ENCODE results near the gene SLC6A6. TPM values are rescaled to one million over a fixed set of nuclear protein-coding genes. Genes with fewer than 3 reads are reported as not detected.

SLC6A6 gene
- total and polyA plus RNA-seq, 7 donors: 10.3 to 104 (median 36.2) TPM

GRCh38 chr3:14431452-14431916 lies 29.1 kb downstream of the SLC6A6 start:
- ATAC-seq (no peak), DNase-seq (no peak)
- Histone ChIP-seq H3K9me3 (no peaks in the 10 kb centered on the region), H3K27me3 (ENCODE audit: insufficient read depth in 3 of 3, low read length in 2 of 3) (no peaks in the 10 kb centered on the region), H3K4me1 (peaks cover 81% of the 10 kb centered on the region), H3K27ac (peak overlapping the region; percentile 86), H3K4me3 (no peak overlapping the region), H3K36me3 (ENCODE audit: insufficient read depth in 1 of 2, low read depth in 1 of 2) (no peaks in the 10 kb centered on the region)
- whole genome bisulfite sequencing, 3 donors: 72 to 83% (median 79%) methylated on average over 10 of the region's 10 CpGs
- TF ChIP-seq CTCF (IDR thresholded peaks at IDR 0.05): no peak
- intact Hi-C loops (cut with DNase I): no loop called here

GRCh38 chr3:14431917-14432834 lies 29.8 kb downstream of the SLC6A6 start:
- intact Hi-C loops (cut with DNase I): loop anchor here in 1 of 2 donors (2.0 kb wide), 2 partner anchors 21 to 29 kb away; partner anchors contain the start of gene SLC6A6
- no peak for TF ChIP-seq CTCF (IDR thresholded peaks at IDR 0.05)
- H3K36me3 ChIP-seq (ENCODE audit: insufficient read depth in 1 of 2, low read depth in 1 of 2): no peaks in the 10 kb centered on the region
- H3K27ac ChIP-seq: peak overlapping the region; percentile 86
- H3K27me3 ChIP-seq (ENCODE audit: insufficient read depth in 3 of 3, low read length in 2 of 3): no peaks in the 10 kb centered on the region
- H3K4me1 ChIP-seq: peaks cover 84% of the 10 kb centered on the region
- no peak overlapping the region for H3K4me3 ChIP-seq
- no peaks in the 10 kb centered on the region for H3K9me3 ChIP-seq
- DNase-seq: peak; percentile 89 to 94
- 40 to 52% (median 41%) methylated on average over 14 of the region's 14 CpGs for WGBS, 3 donors
- peak; percentile 71 to 83 (median 78) for ATAC-seq

- peak overlapping the region; percentile 86 for H3K27ac ChIP-seq
- 87 to 92% (median 92%) methylated on average over 7 to 8 of the region's 8 CpGs for WGBS, 3 donors
- DNase-seq: no peak
These were observed 30.7 kb downstream of the SLC6A6 start for GRCh38 chr3:14433106-14433505.

GRCh38 chr3:14434126-14434497 lies 31.7 kb downstream of the SLC6A6 start:
- H3K27me3 ChIP-seq (ENCODE audit: insufficient read depth in 3 of 3, low read length in 2 of 3): no peaks in the 10 kb centered on the region
- peak overlapping the region; percentile 86 for H3K27ac ChIP-seq
- ATAC-seq (peak in 3 of 4 donors; percentile 12 to 41 (median 34)), DNase-seq (peak; percentile 68 to 77)
- H3K4me1 ChIP-seq: peaks cover 79% of the 10 kb centered on the region
- H3K4me3 ChIP-seq: no peak overlapping the region
- intact Hi-C loops (cut with DNase I): loop anchor here in 1 of 2 donors (2.0 kb wide), 2 partner anchors 61 to 113 kb away; no protein-coding TSS in a partner anchor
- WGBS, 3 donors: 36 to 41% (median 40%) methylated on average over 4 of the region's 4 CpGs
- H3K36me3 ChIP-seq (ENCODE audit: insufficient read depth in 1 of 2, low read depth in 1 of 2): no peaks in the 10 kb centered on the region
- no peaks in the 10 kb centered on the region for H3K9me3 ChIP-seq
- TF ChIP-seq CTCF (IDR thresholded peaks at IDR 0.05): no peak

More at GRCh38 chr3:14433106-14433505, 30.7 kb downstream of the SLC6A6 start:
- no peak for TF ChIP-seq CTCF (IDR thresholded peaks at IDR 0.05)
- no peak overlapping the region for H3K4me3 ChIP-seq
- H3K4me1 ChIP-seq: peaks cover 78% of the 10 kb centered on the region
- ATAC-seq: no peak
- H3K36me3 ChIP-seq (ENCODE audit: insufficient read depth in 1 of 2, low read depth in 1 of 2): no peaks in the 10 kb centered on the region
- no peaks in the 10 kb centered on the region for H3K27me3 ChIP-seq (ENCODE audit: insufficient read depth in 3 of 3, low read length in 2 of 3)
- H3K9me3 ChIP-seq: no peaks in the 10 kb centered on the region
- intact Hi-C loops (cut with DNase I): loop anchor here in 1 of 2 donors (2.0 kb wide), 2 partner anchors 20 to 30 kb away; partner anchors contain the start of gene SLC6A6
